ENCODE data around the gene YTHDC1. TPM values are rescaled to one million over a fixed set of nuclear protein-coding genes. Genes with fewer than 3 reads are reported as not detected.

YTHDC1 gene
- total and polyA plus RNA-seq, 2 of the 13 experiments (the other 11 are each of a cell fraction or from before 2014, with no cell fraction given): 37.3 to 56.8 TPM

DNA sequence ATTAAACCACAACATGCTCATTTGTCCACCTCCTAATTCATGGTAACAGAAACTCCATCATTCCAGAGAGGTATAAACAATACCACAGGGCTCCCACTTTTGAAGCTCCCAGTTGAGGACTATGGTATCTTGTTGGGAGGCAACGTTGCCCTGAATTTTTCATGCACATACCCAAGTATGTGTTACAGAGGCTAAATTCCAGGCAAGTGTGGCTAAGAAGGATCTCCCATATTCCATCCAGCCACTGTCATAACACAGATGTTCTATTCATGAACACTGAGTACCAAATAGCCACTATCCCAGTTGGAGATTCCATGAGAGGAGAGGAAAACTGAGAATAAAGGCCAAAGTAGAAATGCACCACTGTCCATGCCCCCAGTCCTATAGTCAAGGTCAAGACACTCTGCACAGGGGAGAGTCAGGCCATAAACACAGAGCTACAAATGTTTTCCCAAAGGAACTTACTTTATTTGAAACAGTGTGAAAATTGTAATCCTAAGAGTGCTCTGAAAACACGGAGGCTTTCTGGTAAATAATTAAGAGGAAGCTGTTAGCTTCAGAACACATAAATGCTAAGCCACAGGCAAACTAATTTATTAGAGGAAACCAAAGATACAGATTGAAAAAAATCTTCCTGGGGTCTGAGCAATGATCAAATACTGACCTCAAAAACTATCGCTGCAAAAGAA is 62.0 kb downstream of the YTHDC1 start:
- ATAC-seq (no peak), FAIRE-seq (no peak), DNase-seq (ENCODE audit: low spot score) (no peak)
- in situ Hi-C loops (cut with HindIII; ENCODE audit: extremely low pct_ligation_motif_present, low pct_unique_long_range_greater_than_20kb) (no loop called here), intact Hi-C loops (cut with micrococcal nuclease; ENCODE audit: unreplicated experiment) (no loop called here)
- H3K4me1 ChIP-seq (ENCODE audit: insufficient read depth, low read length): peaks cover 2% of the 10 kb centered on the region
- ChIA-PET POLR2A (no interaction called here), CTCF (ENCODE audit: low intra/inter-chr PET ratio, low total read pairs) (no interaction called here)
- BruUV-seq (replicated peaks): no TSS peak
- H3K4me2 ChIP-seq (ENCODE audit: low read depth, low read length): no peak overlapping the region
- no peak overlapping the region for H3K27ac ChIP-seq (ENCODE audit: extremely low read length, insufficient read depth, low read length)
- H3K36me3 ChIP-seq (replicated peaks in 1 of 2; ENCODE audit: control insufficient read depth in 1 of 2, insufficient read depth in 2 of 2, low read length in 2 of 2): no peaks in the 10 kb centered on the region
- H3K27me3 ChIP-seq (ENCODE audit: control insufficient read depth in 1 of 2, insufficient read depth in 2 of 2, low read length in 2 of 2): no peaks in the 10 kb centered on the region; a peak in 1 of 5 replicates
- no peaks in the 10 kb centered on the region for H4K20me1 ChIP-seq (ENCODE audit: insufficient read depth, low read length)
- H2AFZ ChIP-seq (ENCODE audit: low read length): no peak overlapping the region
- no peaks in the 10 kb centered on the region; the same call in 1 of the 2 replicates for H3K9me3 ChIP-seq (ENCODE audit: low read length)
- 41% methylated on average over 3 of the region's 3 CpGs for WGBS (ENCODE audit: low lambda C conversion rate)
- no peaks in the 10 kb centered on the region for H3K79me2 ChIP-seq (ENCODE audit: insufficient read depth, low read length)
- H3K4me3 ChIP-seq (replicated peaks in 1 of 3; ENCODE audit: insufficient read depth in 1 of 3, low read depth in 2 of 3, low read length in 3 of 3): no peak overlapping the region
- no peak overlapping the region for H3K9ac ChIP-seq (ENCODE audit: insufficient read depth, low read depth, low read length)
- TF ChIP-seq ZNF296 (CRISPR knock-in tag; conservative IDR thresholded peaks at IDR 0.05) (no peak), SMARCE1 (IDR thresholded peaks at IDR 0.05; ENCODE audit: borderline replicate concordance) (no peak), NONO (IDR thresholded peaks at IDR 0.05) (no peak), NONO (CRISPR knock-in tag; conservative IDR thresholded peaks at IDR 0.05) (no peak), MTF1 (CRISPR knock-in tag; IDR thresholded peaks at IDR 0.05) (no peak), ZNF501 (CRISPR knock-in tag; IDR thresholded peaks at IDR 0.05) (no peak), ZFP41 (CRISPR knock-in tag; IDR thresholded peaks at IDR 0.05; ENCODE audit: borderline replicate concordance) (no peak), ZFP1 (CRISPR knock-in tag; IDR thresholded peaks at IDR 0.05) (no peak), EEA1 (CRISPR knock-in tag; IDR thresholded peaks at IDR 0.05; ENCODE audit: borderline replicate concordance) (no peak)
- TF ChIP-seq, protein P1, sequence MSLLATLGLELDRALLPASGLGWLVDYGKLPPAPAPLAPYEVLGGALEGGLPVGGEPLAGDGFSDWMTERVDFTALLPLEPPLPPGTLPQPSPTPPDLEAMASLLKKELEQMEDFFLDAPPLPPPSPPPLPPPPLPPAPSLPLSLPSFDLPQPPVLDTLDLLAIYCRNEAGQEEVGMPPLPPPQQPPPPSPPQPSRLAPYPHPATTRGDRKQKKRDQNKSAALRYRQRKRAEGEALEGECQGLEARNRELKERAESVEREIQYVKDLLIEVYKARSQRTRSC (CRISPR knock-in tag; IDR thresholded peaks at IDR 0.05; ENCODE audit: low read depth): no peak
- TF ChIP-seq, protein P2, sequence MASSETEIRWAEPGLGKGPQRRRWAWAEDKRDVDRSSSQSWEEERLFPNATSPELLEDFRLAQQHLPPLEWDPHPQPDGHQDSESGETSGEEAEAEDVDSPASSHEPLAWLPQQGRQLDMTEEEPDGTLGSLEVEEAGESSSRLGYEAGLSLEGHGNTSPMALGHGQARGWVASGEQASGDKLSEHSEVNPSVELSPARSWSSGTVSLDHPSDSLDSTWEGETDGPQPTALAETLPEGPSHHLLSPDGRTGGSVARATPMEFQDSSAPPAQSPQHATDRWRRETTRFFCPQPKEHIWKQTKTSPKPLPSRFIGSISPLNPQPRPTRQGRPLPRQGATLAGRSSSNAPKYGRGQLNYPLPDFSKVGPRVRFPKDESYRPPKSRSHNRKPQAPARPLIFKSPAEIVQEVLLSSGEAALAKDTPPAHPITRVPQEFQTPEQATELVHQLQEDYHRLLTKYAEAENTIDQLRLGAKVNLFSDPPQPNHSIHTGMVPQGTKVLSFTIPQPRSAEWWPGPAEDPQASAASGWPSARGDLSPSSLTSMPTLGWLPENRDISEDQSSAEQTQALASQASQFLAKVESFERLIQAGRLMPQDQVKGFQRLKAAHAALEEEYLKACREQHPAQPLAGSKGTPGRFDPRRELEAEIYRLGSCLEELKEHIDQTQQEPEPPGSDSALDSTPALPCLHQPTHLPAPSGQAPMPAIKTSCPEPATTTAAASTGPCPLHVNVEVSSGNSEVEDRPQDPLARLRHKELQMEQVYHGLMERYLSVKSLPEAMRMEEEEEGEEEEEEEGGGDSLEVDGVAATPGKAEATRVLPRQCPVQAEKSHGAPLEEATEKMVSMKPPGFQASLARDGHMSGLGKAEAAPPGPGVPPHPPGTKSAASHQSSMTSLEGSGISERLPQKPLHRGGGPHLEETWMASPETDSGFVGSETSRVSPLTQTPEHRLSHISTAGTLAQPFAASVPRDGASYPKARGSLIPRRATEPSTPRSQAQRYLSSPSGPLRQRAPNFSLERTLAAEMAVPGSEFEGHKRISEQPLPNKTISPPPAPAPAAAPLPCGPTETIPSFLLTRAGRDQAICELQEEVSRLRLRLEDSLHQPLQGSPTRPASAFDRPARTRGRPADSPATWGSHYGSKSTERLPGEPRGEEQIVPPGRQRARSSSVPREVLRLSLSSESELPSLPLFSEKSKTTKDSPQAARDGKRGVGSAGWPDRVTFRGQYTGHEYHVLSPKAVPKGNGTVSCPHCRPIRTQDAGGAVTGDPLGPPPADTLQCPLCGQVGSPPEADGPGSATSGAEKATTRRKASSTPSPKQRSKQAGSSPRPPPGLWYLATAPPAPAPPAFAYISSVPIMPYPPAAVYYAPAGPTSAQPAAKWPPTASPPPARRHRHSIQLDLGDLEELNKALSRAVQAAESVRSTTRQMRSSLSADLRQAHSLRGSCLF (CRISPR knock-in tag; IDR thresholded peaks at IDR 0.05; ENCODE audit: borderline replicate concordance): no peak
- TF ChIP-seq, protein P3, sequence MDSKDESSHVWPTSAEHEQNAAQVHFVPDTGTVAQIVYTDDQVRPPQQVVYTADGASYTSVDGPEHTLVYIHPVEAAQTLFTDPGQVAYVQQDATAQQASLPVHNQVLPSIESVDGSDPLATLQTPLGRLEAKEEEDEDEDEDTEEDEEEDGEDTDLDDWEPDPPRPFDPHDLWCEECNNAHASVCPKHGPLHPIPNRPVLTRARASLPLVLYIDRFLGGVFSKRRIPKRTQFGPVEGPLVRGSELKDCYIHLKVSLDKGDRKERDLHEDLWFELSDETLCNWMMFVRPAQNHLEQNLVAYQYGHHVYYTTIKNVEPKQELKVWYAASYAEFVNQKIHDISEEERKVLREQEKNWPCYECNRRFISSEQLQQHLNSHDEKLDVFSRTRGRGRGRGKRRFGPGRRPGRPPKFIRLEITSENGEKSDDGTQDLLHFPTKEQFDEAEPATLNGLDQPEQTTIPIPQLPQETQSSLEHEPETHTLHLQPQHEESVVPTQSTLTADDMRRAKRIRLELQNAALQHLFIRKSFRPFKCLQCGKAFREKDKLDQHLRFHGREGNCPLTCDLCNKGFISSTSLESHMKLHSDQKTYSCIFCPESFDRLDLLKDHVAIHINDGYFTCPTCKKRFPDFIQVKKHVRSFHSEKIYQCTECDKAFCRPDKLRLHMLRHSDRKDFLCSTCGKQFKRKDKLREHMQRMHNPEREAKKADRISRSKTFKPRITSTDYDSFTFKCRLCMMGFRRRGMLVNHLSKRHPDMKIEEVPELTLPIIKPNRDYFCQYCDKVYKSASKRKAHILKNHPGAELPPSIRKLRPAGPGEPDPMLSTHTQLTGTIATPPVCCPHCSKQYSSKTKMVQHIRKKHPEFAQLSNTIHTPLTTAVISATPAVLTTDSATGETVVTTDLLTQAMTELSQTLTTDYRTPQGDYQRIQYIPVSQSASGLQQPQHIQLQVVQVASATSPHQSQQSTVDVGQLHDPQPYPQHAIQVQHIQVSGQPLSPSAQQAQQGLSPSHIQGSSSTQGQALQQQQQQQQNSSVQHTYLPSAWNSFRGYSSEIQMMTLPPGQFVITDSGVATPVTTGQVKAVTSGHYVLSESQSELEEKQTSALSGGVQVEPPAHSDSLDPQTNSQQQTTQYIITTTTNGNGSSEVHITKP (CRISPR knock-in tag; IDR thresholded peaks at IDR 0.05; ENCODE audit: low read depth): no peak
- TF ChIP-seq, protein P4, sequence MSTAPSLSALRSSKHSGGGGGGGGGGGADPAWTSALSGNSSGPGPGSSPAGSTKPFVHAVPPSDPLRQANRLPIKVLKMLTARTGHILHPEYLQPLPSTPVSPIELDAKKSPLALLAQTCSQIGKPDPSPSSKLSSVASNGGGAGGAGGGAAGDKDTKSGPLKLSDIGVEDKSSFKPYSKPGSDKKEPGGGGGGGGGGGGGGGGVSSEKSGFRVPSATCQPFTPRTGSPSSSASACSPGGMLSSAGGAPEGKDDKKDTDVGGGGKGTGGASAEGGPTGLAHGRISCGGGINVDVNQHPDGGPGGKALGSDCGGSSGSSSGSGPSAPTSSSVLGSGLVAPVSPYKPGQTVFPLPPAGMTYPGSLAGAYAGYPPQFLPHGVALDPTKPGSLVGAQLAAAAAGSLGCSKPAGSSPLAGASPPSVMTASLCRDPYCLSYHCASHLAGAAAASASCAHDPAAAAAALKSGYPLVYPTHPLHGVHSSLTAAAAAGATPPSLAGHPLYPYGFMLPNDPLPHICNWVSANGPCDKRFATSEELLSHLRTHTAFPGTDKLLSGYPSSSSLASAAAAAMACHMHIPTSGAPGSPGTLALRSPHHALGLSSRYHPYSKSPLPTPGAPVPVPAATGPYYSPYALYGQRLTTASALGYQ (CRISPR knock-in tag; IDR thresholded peaks at IDR 0.05): no peak
